CD4-positive, alpha-beta T cell treated with Interleukin-10 for 1 hour (primary cell): Measurements from ENCODE around the gene FBXW5.

ENCODE experiments used
- DNase-seq: peaks from one replicate; pipeline ENCODE4 v3.0.0-alpha.2; 2020

The FBXW5 gene

DNA sequence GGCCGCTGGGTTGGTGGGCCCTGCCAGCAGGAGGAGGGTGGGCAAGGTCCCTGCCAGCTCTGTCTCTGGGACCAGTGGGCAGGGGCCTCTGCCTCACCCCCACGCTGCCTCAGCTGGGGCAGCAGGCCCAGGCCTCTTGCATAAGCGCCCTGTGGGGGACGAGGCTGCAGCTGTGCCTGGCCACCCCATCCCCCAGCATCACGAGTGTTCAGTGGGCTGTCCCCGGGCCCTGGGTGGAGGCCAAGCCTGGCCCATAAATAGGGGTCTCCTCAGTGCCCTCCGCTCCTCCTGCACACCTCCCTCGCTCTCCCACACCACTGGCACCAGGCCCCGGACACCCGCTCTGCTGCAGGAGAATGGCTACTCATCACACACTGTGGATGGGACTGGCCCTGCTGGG lies 32.7 kb upstream of the FBXW5 start, which contains the start of gene PTGDS:
TSS of gene PTGDS (plus strand) at position 282 of the 400 bp plus-strand sequence. CDS start at position 357, 75 bp downstream.
- no peak for DNase-seq

DNA sequence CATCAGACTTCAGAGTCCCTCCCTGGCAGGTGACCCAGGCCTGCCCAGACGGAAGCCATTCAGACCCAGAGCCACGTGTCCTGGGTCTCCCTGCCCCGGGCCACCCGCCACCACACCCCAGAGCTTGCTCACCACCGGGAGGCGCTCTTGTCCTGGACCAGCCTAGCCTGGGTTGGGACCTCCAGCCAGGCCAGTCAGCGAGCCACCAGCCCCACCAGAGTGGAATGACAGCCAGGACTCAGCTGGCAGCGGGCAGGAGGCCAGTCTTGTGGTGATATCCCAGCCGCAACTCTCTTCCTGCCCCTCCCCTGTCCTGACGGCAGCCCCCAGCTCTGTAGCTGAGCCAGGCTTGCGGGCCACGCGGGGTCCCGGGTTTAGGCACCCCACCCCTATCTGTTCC lies 31.1 kb upstream of the FBXW5 start:
- DNase-seq: peak; percentile 44

DNA sequence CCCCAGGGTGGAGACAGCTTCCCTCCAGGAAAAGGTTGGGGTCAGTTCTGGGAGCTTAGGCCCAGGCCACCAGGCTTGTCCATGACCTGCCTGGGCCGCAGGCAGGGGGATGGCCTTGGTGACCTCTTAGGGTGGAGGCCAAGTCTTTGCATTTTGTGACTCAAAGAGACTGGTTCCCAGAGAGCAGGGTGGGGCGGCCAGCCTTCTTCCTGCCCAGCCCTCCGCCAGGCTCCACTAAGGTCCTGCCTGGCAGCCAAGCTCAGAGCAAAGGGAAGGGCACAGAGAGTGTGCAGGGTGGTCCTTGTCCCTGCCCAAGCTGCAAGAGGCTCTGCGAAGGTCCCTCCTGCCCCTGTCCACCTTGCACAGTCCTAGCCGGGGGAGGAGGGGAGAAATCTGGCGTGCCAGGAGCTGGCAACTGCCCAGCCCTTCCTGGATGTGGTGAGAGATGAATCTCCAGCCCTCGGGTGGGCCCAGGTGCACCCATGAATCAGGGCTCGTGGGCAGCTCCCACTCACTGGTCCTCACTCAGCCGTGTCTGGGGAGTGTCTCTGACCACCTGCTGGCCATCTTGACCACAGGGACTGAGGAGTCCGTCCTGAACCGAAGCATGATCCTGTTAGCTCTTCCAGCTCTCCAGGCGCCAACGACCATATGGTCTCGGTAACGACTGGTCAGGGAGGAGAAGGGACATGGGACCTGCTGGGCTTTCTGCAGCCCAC lies 30.4 kb upstream of the FBXW5 start:
- DNase-seq: no peak

DNA sequence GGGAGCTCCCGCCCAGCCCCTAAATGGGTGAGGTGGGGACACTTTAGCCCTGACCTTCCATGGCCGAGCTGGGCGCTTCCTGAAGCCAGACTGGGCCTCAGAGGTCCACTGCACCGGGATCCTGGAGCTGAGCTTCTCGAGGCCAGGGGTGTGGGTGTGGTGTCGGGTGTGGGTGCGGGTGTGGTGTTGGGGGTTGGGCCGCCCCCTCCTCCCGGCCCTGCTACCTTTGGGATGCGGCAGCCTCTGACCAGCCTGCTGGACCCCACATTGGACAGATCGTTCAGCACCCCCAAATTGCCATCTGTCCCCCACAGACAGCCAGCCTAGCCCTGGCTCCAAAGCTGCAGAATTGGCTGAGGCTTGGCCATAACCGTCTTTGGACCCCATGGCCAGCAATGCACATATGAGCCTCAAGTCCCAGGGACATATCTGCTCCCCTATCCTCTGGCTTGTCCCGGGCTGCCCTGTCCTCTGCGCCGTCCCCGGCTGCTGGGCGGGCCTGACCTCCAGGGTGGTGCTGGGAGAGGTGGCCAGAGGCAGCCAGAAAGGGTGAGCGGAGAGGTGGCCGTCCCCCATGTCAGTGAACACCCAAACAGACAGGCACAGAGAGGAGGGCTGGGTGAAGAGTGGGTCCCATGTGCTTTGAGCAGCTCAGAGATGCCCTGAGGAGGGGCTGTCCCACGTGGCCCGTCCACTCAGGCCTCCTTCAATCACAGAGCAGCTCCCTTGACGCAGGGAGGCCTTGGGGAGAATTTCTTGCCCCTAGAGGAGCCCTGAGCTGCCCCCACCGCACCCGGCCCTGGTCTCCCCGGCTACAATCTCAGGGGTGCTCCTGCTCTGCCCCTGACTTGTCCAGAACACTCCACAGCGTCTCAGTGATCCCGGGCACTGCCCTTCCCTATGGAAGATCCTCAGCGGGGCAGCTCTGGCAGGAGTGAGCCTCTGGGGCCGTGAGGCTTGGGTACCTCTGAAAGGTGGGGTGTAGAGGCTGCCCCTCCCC lies 29.4 kb upstream of the FBXW5 start:
- no peak for DNase-seq

DNA sequence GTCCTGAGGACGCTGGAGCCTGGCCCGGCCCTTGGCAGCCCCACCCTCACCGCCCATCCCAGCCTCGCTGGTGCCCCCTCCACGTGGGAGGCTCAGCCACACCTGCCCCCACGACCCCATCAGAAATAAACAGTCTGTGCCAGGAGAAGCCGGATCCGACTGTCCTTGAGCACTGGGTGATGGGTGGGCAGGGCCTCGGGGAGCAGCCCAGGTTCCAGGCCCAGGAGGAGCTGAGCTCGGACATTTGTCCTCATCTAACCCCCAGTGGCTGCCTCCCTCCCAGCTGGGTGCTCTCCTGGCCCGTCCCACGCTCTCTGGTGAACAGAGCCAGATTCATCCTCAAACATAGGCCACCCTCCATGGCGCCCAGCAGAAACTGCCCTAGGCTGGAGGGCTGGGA lies 28.2 kb upstream of the FBXW5 start:
- no peak for DNase-seq

DNA sequence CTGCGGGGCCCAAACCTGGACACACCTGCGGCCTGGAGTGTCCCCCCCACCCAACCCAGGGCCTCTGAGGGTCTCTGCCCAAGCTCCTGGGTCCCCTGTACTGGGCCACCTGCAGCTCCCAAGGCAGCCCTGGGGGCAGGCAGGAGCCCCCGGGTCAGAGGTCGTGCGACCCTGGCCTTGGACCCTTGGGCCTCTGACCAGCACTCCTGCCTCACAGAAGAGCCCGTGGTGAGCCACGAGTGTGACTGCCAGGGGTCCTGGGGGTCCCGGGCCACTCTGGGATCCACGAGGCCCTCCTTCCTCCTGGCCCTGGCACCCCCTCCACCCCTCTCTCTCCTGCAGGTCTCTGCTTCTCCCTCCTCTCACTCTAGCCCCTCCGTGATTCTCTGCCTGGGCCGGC lies 27.8 kb upstream of the FBXW5 start:
- no peak for DNase-seq

DNA sequence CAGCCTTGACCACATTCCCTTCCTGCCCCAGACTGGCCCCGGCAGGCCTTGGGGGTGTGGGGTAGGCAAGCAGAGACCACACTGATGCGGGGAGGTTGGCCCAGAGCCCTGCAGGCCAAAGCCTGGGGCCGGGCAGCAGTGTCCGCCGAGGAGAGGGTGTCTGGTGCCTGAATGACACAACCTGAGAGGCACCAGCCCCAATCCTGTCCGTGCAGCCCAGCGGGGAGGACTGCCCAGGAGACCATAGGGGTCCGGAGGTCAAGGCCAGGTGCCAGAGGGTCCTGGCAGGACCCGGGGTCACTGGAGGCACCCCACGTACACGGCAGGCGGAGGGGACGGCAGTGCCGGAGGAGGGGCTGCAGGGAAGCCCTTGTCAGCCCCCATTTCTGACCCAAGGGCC lies 27.2 kb upstream of the FBXW5 start:
- DNase-seq: no peak

DNA sequence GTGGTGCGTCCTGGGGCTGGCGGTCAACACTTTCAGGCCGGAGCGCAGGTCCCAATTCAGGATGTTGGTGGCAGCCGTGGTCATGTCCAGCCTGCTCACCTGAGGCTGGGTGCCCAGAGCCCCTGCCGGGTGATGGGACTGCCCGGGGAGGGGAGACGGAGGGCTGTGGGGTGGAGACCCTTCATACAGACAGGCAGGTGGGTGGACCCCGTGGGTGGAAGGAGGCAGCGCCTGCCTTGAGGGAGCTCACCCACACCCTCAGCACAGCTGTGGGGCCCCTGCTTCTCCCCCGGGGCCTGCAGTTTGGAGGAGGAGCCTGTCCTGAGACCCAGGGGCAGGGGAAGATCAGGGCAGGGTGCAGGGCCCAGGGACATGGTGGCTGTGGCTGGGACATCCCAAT lies 25.8 kb upstream of the FBXW5 start:
- no peak for DNase-seq

DNA sequence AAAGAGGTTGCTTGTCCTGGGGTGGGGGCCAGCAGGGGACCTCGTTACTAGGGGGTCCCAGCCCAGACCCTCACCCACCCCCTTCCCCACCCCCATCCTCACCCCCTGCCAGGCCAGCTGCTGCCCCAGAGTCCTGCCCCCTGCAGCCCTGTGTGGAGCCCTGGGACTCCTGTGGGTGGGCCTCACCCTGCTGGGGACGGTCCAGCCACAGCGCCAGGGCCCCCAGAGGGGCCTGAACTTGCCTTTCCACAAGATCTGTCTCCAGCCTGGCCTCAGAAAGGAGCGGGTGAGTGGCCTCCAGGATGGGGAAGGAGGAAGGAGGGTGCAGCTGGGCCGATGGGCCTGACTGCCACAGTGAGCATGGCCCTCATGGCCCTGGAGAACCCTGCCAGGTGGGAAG lies 25.2 kb upstream of the FBXW5 start:
- DNase-seq: no peak

DNA sequence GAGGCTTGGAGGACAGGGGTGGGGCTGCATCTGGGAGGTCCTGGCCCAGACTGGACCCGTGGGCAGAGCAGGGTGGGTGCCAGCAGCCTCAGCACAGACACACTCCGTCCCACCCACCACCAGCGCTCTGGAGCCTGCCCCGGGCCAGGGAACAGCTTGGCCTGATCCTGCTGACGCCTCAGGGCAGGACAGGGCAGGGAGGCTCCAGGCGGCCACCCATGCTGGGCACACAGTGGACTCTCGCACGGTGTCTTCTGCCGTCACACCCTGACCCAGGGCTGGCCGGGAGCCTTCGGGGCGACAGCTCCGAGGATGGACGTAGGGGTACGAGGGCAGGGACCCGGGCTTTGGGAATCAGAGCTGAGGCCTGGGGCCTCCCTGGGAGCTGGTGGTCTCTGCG lies 24.6 kb upstream of the FBXW5 start:
- no peak for DNase-seq

DNA sequence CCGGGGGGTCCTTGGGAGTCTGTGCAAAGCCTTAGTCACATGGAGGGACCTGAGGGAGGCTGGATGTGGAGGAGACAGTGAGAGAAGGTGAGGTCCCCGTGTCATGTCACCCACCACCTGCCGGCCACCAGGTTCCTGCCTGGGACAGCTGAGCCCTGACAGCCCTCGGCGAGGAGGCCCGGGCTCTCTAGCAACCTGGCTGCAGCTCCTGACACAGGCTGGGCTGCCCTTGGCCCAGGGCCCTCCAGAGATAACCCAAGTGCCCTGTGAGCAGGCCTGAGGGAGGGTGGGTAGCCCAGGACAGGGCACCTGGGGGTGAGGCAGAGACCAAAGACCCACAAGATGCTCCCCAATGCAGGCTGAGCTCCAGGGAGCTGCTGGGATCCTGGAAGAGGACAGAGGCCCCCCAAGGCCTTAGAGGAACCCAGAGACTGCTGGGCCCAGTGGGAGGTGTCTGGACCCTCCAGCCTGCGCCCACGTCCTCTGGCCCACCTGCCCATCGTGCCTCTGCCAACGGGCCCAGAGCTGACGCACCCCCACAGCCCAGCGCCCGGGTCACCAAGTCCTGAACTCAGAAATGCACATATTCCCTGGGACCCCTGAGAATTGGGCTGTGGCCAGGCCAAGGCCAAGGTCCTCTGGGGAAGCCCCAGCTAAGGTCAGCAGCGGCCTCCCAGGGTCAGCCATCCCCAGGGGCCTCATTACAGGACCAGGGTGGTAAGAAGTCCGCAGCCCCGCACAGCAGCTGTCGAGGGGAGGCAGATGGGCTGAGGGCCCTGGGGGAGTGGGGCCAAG lies 24.0 kb upstream of the FBXW5 start:
- DNase-seq: no peak

DNA sequence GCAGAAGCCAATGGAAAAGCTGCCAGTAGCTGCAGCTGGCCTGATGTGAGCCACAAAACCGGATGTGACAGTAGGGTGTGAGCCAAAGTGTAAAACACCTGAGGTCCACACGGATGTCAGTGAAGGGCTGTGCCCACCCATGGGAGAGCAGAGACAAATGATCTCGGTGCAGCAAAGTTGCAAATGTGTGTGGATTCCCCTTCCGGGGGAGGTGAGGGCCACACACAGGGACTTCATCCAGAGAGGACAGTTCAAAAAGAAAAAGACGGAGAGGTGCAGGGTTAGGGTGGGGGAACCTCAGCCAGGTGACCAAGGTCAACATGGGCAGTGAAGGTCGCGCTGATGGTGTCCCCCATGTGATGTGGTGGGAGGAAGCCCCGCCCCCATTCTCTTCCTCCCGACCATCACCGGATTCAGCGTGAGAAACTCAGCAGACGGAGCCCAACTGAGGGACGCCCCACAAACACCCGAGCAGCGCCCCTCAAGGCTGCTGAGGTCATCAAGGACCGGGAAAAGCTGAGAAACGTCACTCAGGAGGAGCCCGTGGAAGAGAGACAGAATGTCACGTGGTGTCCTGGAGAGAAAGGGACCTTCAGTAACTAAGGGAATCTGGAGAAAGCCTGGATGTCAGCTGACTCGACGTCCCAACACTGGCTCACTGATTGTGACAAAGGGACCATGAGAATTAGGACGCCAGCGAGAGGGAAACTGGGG lies 21.4 kb upstream of the FBXW5 start:
- DNase-seq: peak; percentile 76

DNA sequence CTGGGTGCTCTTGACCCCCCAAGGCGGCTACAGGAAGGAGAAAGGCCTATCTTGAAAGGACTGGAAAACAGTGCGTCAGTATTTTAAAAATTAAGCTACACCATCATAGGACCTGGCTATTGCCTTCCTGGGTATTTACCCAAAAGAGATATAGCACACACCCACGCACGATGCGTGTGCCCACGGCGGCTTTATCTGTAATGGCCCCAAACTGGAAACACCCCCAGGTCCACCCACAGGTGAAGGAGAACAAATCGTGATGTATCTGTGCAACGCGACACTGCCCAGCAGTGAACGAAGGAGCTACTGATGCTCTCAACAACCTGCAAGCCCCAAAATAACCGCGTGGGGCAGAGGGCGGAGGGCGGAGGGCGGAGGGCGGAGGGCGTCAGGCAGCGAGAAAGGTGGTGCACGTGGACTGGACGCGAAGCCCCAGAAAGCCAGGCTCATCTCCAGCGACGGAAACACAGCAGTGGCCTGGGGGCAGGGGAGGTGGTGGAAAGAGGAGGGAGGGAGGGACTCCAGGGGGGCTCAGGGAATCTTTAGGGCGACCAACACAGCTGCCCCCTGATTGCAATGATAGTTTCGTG lies 20.4 kb upstream of the FBXW5 start:
- DNase-seq: no peak

DNA sequence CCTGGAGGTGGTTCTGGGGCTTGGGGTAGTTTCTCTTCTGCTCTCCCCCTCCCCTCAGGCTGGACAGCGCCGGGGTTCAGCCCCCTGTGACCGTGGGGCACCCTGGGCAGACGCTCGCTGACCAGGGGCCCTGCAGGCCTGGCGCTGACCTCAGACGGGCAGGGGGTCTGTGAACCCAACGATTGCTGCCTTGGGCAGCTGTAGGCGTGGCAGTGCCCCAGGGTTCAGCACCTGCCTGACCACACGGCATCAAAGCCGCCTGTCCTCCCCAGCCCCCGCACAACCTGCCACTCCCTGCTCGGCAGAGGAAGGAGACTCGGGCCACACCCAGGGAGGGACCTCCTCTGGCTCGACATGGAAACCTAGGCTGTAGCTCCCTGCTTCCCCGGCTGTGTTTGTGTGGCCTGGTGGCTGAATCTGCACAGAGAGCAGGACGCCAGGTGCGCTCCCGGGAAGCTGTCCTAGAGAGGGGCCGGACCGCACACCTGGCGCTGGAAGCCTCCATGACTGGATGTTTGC lies 19.7 kb upstream of the FBXW5 start:
- no peak for DNase-seq

DNA sequence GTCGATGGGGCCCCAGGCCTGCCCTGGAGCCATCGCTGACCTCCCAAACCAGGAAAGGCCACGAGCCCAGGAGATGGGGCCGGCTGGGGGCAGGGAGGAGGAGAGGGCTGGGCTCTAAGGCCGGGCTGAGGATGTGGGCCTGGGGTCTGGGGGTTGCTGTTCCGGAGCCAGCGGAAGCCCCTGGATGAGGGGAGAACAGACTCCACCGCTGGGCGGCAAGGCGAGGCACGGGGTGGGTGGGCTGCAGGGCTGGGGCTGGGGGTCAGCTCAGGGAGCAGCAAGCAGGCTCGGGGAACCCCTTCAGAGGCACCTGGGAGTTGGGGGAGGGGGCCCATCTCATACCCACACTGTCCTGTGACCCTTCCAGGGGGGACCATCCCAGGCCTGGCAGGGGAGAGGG lies 19.2 kb upstream of the FBXW5 start:
- DNase-seq: no peak

DNA sequence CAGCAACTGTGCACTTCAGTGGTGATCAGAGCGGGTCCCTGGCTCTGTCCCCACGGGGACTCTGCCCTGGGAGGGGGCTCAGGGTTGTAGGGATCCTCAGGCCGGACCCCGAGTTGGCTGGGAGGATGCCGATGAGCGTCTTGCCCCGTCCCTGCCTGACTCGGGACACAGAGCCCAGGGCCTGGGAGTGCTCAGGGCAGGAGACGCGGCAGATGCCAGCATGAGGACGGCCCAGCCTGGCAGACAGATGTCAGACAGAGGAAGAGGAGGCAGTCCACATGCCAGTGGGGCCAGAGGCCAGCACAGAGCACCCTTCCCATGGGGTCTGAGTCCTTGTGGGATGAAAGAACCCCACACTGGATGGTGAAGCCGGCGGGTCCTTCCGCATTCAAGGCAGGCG lies 18.8 kb upstream of the FBXW5 start:
- no peak for DNase-seq

DNA sequence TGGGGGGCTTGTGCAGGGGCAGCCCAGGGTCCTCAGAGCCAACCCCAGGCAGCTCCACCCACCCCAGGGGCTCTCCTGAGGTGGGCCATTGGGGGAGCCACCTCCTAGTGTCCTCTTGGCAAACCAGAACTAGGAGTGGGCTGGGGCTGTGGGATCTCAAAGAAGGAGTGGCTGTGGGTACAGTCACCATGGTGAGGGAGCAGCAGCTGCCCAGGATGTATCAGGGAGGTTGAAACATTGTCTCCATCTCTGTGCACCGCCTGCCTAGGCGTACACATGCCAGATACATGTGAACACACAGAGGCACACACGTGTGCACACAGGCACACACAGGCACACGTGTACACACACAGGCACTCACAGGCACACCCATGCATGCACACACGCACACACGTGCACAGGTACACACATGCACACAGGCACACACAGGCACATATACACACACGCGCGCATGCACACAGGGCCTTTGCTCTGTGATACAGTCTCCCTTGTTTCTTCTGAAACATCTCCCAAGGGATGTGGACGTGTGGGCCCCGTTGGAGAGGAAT lies 18.2 kb upstream of the FBXW5 start:
- no peak for DNase-seq

DNA sequence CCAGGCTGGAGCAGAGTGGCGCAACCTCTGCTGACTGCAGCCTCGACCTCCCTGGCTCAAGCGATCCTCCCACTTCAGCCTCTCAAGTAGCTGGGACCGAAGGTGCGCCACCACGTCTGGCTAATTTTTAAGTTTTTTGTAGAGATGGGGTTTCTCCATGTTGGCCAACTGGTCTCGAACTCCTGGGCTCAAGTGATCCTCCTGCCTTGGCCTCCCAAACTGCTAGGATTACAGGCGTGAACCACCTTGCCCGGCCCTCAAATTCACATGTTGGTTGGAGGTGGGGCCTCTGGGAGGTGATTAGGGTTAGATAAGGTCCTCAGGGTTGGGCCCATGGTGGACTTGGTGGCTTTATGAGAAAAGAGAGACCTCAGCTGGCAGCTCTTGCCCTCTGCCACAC lies 17.6 kb upstream of the FBXW5 start:
- no peak for DNase-seq

DNA sequence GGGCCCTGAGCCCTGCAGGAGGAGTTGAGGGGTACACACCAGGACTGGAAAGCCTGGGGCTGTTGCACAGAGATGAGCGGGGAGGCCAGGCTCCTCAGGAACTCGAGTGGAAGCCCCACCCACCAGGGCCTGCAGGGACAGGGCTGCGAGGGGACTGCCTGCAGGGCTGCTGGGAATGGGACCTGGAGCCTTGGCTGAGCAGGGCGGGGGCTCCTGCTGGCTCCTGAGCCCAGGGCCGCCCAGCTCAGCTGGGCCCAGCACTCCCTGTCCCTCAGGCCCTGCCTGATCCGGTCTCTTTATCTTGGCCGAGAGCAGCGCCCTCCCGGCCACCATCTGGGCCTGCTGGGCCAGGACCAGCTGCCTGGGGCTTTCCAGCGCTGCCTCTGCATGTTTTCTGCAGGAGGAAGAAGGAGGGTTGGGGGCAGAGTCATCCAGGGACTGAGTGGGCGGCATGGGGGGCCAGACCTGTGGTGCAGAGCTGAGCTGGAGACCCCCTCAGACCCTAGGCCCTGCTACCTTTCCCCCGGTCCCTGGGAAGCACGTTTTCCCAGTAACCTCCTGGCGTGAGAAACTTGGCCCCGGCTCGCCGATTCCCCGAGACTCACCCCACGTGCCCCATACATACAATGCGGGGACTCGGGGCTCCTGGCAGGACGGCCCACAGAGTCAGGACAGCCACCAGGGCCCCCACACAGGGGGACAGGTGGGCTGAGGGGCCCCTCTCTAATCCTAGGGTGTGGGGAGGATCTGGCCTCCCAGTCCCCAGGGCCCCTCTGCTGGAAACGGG lies 16.9 kb upstream of the FBXW5 start:
- DNase-seq: no peak

DNA sequence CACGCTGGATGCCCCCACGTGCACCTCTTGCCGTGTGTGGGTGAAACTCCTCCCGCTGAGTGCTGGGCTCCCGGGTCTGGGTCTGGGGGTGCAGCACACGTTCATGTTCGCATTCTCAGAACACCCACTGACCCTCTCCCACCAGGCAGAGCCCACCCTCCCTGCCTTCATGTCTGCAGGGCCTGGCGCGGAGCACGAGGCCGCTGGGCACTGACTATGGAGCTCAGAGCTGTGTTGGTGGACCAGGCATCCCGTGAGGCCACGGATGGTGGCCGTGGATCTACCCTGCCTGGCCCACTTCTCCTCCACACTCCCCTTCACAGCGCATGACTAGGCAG lies 16.4 kb upstream of the FBXW5 start:
- no peak for DNase-seq
